Pancreas (tissue), 10 donors: ENCODE measurements around the gene SPECC1L. TPM values are rescaled to one million over a fixed set of nuclear protein-coding genes. Genes with fewer than 3 reads are reported as not detected.

Experiments used
- ATAC-seq, 4 donors: fragments of 200-7000 bp; cut with Tn5 transposase; one replicate each; pipeline versions ENCODE4 v1.8.0 to v1.9.1; 2020; ENCODE audit warnings: mild to moderate bottlenecking in 4 of 4, moderate library complexity in 4 of 4
- DNase-seq, 6 donors: peaks; one replicate each; pipeline ENCODE4 v3.0.0-alpha.2; 2020
- FAIRE-seq: peaks from 2 replicates; lab custom pipeline; 2012; peaks lifted over from hg19 to GRCh38; lab: Jason Lieb, UNC
- H3K27ac ChIP-seq, 4 donors: fragments of 200-600 bp; sonication (generic); 1 replicate in 3 of 4; 2 replicates in 1 of 4; pipeline versions ENCODE4 v1.5.0 to v1.8.0; 2020
- H3K27me3 ChIP-seq, 4 donors: fragments of 200-600 bp; one replicate each; pipeline ENCODE4 v1.8.0; 2021
- H3K36me3 ChIP-seq, 3 donors: fragments of 200-600 bp; sonication (generic) in 1 of 3; one replicate each; pipeline versions ENCODE4 v1.5.0 to v1.8.0; 2020 to 2021
- H3K4me1 ChIP-seq, 3 donors: fragments of 200-600 bp; one replicate each; pipeline ENCODE4 v1.8.0; 2021
- H3K4me3 ChIP-seq, 4 donors: fragments of 200-600 bp; sonication (generic) in 2 of 4; one replicate each; pipeline versions ENCODE4 v1.5.0 to v1.8.0; 2020 to 2021
- H3K9me3 ChIP-seq, 4 donors: fragments of 200-600 bp; one replicate each; pipeline ENCODE4 v1.8.0; 2021
- WGBS, 2 donors: extraction: QIAGEN DNeasy Blood & Tissue Kit; methylation state at CpG; one replicate each; pipeline ENCODE4 v1.1.7; 2013; 5-methylcytosine and 5-hydroxymethylcytosine counted together
- intact Hi-C, 3 donors: fragments of 100-400 bp; cut with DNase I; formaldehyde crosslinking; loops; one replicate each; pipeline versions ENCODE4 v1.11.1 to v1.14.2; 2022
- polyA plus RNA-seq, 2 donors: library from polyadenylated mRNA; stranded (reverse); fragments of 200-250 nt; gene quantifications; one replicate each; pipeline ENCODE4 v1.2.3, GENCODE V29; 2013
- total RNA-seq, 6 donors: library from RNA; stranded (reverse); fragmentation: NEBNext Ultra II Directional in 4 of 6; extraction: Animal tissue kit (Norgen Biotek cat#: 25700) in 4 of 6; gene quantifications; one replicate each; pipeline versions ENCODE4 v1.2.1 to v1.2.4, GENCODE V29; 2021 to 2023
- TF ChIP-seq, protein P1 (sequence below), 4 donors: fragments of 200-600 bp; sonication (generic) in 3 of 4; IDR thresholded peaks; one replicate each; pipeline versions ENCODE4 v1.5.0 to v1.8.0; 2021; ENCODE audit warnings: antibody characterized with exemption in 4 of 4
- donor health status: healthy with polysubstance abuse.
- donor health status: DM: no; HTN: no; CAD: no; lungs with moderate emphysema.
- donor health status: DM: no; HTN: no; CAD: no.
- donor health status: control.
- donor health status: control.
- donor health status: Bipolar disorder and iron deficiency.
- donor health status: DM: yes; HTN: yes; CAD: no.
- donor health status: DM: no; HTN: no; CAD: no.
- donor health status: DM: no; HTN: no; CAD: no.
- donor health status: DM: yes; HTN: yes; CAD: no.

The SPECC1L gene
- total and polyA plus RNA-seq, 8 donors: 8.6 to 36.3 (median 26.5) TPM

DNA sequence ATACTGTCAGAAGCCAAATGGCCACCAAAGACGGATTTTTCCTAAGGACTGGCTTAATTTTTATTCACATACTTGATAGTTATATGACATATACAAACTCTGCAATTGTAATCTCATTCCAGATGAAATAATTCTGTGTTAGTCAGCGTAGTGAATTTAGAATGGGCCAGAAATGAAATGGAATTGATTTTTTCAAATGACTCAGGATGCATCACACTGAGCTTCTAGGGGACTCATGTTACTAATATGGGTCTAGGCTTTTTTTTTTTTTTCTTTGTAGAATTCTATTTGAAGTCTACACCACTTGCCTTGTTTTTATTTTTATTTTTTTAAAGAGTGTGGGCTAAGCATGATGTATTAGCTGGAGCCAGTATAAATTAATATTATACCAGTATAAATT, 62.7 kb downstream of the SPECC1L start:
- 92% methylated on average over 2 of the region's 2 CpGs for whole genome bisulfite sequencing, 2 donors
- no peak overlapping the region for H3K4me3 ChIP-seq
- TF ChIP-seq, protein P1, sequence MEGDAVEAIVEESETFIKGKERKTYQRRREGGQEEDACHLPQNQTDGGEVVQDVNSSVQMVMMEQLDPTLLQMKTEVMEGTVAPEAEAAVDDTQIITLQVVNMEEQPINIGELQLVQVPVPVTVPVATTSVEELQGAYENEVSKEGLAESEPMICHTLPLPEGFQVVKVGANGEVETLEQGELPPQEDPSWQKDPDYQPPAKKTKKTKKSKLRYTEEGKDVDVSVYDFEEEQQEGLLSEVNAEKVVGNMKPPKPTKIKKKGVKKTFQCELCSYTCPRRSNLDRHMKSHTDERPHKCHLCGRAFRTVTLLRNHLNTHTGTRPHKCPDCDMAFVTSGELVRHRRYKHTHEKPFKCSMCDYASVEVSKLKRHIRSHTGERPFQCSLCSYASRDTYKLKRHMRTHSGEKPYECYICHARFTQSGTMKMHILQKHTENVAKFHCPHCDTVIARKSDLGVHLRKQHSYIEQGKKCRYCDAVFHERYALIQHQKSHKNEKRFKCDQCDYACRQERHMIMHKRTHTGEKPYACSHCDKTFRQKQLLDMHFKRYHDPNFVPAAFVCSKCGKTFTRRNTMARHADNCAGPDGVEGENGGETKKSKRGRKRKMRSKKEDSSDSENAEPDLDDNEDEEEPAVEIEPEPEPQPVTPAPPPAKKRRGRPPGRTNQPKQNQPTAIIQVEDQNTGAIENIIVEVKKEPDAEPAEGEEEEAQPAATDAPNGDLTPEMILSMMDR (IDR thresholded peaks at IDR 0.05): no peak
- no peak for DNase-seq
- FAIRE-seq: no peak
- intact Hi-C loops: no loop called here
- no peak for ATAC-seq
- peaks cover 0 to 32% (median 5%) of the 10 kb centered on the region in 3 donors for H3K36me3 ChIP-seq
- H3K4me1 ChIP-seq: no peaks in the 10 kb centered on the region
- H3K27me3 ChIP-seq: no peaks in the 10 kb centered on the region
- no peak overlapping the region for H3K27ac ChIP-seq
- H3K9me3 ChIP-seq: no peaks in the 10 kb centered on the region

- DNase-seq (no peak), FAIRE-seq (no peak), ATAC-seq (no peak)
- Histone ChIP-seq H3K4me1 (no peaks in the 10 kb centered on the region), H3K36me3 (peaks cover 0 to 22% (median 4%) of the 10 kb centered on the region in 3 donors), H3K9me3 (no peaks in the 10 kb centered on the region), H3K27me3 (no peaks in the 10 kb centered on the region), H3K4me3 (no peak overlapping the region), H3K27ac (no peak overlapping the region)
- WGBS, 2 donors: 84 to 93% methylated on average over 1 of the region's 1 CpG
- intact Hi-C loops: no loop called here
- TF ChIP-seq, protein P1 (IDR thresholded peaks at IDR 0.05): no peak
Measured at GRCh38 chr22:24335496-24335895, 64.9 kb downstream of the SPECC1L start.

DNA sequence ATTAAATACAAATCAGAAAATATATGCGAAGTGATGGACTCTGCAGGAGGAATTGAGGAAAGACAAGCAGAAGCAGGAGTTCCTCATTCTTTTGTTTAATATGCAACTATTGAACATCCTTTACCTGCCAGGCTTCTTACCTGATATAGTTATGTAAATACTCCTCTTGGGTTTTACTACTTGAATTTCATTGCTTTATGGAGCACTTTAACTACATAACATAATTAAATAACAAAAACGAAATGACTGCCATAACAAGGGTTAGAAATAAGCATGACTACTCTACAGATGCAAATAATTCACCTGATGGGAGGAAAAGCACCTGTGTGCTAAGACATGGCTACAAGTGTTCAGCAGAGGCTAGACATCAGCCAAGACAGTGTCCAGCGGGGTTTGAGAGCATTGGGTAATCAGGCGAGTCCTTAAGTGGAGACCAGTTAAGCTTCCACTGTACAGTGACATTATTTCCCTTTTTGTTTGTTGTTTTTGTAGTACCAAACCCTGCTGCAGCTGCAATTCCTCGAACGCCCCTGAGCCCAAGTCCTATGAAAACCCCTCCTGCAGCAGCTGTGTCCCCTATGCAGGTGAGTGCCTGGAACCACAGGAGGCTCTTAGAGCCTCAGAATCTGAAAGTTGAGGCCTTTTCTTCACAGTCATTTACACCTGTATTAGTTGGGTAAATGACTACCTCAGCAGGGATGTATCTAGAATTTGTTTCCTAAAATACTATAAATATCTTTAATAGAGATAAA, 67.4 kb downstream of the SPECC1L start:
- H3K9me3 ChIP-seq: no peaks in the 10 kb centered on the region
- no peak overlapping the region for H3K27ac ChIP-seq
- intact Hi-C loops: no loop called here
- TF ChIP-seq, protein P1 (IDR thresholded peaks at IDR 0.05): no peak
- peaks cover 0 to 33% (median 0%) of the 10 kb centered on the region in 3 donors for H3K36me3 ChIP-seq
- no peaks in the 10 kb centered on the region for H3K4me1 ChIP-seq
- ATAC-seq (no peak), DNase-seq (no peak), FAIRE-seq (peak; percentile 54)
- H3K27me3 ChIP-seq: no peaks in the 10 kb centered on the region
- 77 to 80% methylated on average over 6 of the region's 6 CpGs for WGBS, 2 donors
- H3K4me3 ChIP-seq: no peak overlapping the region

DNA sequence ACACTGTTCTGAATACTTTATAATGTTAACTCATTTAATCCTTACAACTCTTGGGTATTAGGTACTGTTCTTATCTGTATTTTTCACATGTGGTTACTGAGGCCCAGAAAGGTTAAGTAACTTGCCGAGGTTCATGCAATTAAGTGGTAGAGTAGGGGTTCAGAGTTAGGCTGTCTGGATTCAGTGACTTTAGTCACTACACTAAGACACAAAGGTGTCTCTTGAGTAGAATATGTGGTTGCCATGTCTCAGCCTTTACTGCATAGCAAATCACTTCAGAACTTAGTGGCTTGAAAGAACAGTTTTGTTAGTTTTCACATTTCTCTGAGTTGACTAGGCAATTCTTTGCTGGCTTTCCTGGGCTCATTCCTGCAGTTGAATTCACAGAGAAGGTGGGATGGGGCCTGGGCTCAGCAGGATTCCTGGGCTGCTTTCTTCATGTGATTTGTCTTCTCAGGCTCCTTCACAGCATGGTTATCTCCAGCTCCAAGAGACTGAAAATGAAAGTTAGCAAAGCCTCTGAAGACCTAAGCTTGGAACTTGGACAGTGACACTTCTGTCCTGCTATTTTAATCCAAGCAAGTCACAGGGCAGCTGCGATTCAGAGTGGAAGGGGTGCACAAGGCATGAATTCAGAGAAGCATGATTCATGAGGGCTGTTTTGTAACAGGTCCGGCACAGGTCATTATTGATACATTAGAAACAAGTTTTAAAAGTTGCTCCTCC, 68.3 kb downstream of the SPECC1L start:
- Histone ChIP-seq H3K9me3 (no peaks in the 10 kb centered on the region), H3K4me1 (no peaks in the 10 kb centered on the region), H3K4me3 (no peak overlapping the region), H3K27ac (no peak overlapping the region), H3K27me3 (no peaks in the 10 kb centered on the region), H3K36me3 (peaks cover 0 to 33% (median 0%) of the 10 kb centered on the region in 3 donors)
- ATAC-seq: no peak
- FAIRE-seq: no peak
- 79 to 86% methylated on average over 3 of the region's 3 CpGs for WGBS, 2 donors
- TF ChIP-seq, protein P1 (IDR thresholded peaks at IDR 0.05): no peak
- intact Hi-C loops: no loop called here
- no peak for DNase-seq

- no peaks in the 10 kb centered on the region for H3K4me1 ChIP-seq
- intact Hi-C loops: no loop called here
- H3K36me3 ChIP-seq: peaks cover 0 to 32% (median 0%) of the 10 kb centered on the region in 3 donors
- H3K4me3 ChIP-seq: no peak overlapping the region
- no peaks in the 10 kb centered on the region for H3K9me3 ChIP-seq
- WGBS, 2 donors: 94% methylated on average over 7 of the region's 7 CpGs
- no peak for DNase-seq
- no peak for ATAC-seq
- FAIRE-seq: no peak
- no peak overlapping the region for H3K27ac ChIP-seq
- TF ChIP-seq, protein P1 (IDR thresholded peaks at IDR 0.05): no peak
- H3K27me3 ChIP-seq: no peaks in the 10 kb centered on the region
Measured at GRCh38 chr22:24339452-24339747, 68.8 kb downstream of the SPECC1L start.
